Measurements from ENCODE around the gene COL24A1.

GRCh38 chr1:86069757-86070145 is 86.8 kb downstream of the COL24A1 start:
- TF ChIP-seq, protein P1, sequence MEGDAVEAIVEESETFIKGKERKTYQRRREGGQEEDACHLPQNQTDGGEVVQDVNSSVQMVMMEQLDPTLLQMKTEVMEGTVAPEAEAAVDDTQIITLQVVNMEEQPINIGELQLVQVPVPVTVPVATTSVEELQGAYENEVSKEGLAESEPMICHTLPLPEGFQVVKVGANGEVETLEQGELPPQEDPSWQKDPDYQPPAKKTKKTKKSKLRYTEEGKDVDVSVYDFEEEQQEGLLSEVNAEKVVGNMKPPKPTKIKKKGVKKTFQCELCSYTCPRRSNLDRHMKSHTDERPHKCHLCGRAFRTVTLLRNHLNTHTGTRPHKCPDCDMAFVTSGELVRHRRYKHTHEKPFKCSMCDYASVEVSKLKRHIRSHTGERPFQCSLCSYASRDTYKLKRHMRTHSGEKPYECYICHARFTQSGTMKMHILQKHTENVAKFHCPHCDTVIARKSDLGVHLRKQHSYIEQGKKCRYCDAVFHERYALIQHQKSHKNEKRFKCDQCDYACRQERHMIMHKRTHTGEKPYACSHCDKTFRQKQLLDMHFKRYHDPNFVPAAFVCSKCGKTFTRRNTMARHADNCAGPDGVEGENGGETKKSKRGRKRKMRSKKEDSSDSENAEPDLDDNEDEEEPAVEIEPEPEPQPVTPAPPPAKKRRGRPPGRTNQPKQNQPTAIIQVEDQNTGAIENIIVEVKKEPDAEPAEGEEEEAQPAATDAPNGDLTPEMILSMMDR (IDR thresholded peaks at IDR 0.05): no peak
- no peak for TF ChIP-seq POLR2A (IDR thresholded peaks at IDR 0.05)
